Testis (tissue), 3 donors: Measurements from ENCODE around the gene CHD2. TPM values are rescaled to one million over a fixed set of nuclear protein-coding genes. Genes with fewer than 3 reads are reported as not detected.

Experiments
- DNase-seq: peaks from one replicate; pipeline ENCODE4 v3.0.0-alpha.2; 2019
- H3K27ac ChIP-seq, 2 donors: fragments of 200-600 bp; sonication (generic); one replicate each; pipeline ENCODE4 v1.5.1; 2019
- H3K27me3 ChIP-seq: fragments of 200-600 bp; sonication (generic); one replicate; pipeline ENCODE4 v1.5.1; 2019
- H3K36me3 ChIP-seq: fragments of 200-600 bp; sonication (generic); one replicate; pipeline ENCODE4 v1.5.1; 2017; ENCODE audit warnings: low read depth; ENCODE audit errors: missing control alignments
- H3K4me1 ChIP-seq: fragments of 200-600 bp; sonication (generic); one replicate; pipeline ENCODE4 v1.5.1; 2019
- H3K4me3 ChIP-seq, 2 donors: fragments of 200-600 bp; sonication (generic); one replicate each; pipeline ENCODE4 v1.5.1; 2017 to 2019
- H3K9me3 ChIP-seq: fragments of 200-600 bp; sonication (generic); one replicate; pipeline ENCODE4 v1.5.1; 2017
- CTCF ChIP-seq, 3 experiments: fragments of 450-650 bp in 2 of 3; fragments of 200-600 bp in 1 of 3; sonication (generic) in 1 of 3; IDR thresholded peaks; one replicate each; pipeline ENCODE4 v1.5.1; 2016 to 2019; ENCODE audit warnings: antibody characterized with exemption in 3 of 3, mild to moderate bottlenecking in 2 of 3, moderate library complexity in 1 of 3
- POLR2A ChIP-seq: fragments of 450-650 bp; IDR thresholded peaks from one replicate; pipeline ENCODE4 v1.6.1; 2017; ENCODE audit warnings: antibody characterized with exemption, mild to moderate bottlenecking, moderate library complexity
- WGBS, 2 donors: methylation state at CpG; one replicate each; pipeline ENCODE4 v1.1.5; 2018; 5-methylcytosine and 5-hydroxymethylcytosine counted together
- intact Hi-C: fragments of 100-400 bp; cut with DNase I; formaldehyde crosslinking; loops from one replicate; pipeline ENCODE4 v1.15.1; 2023; ENCODE audit warnings: low total_unique reads
- polyA plus RNA-seq: library from polyadenylated mRNA; stranded (reverse); fragments of 350-450 nt; fragmentation: Illumina TruSeq; extraction: RNeasy Lipid Tissue Mini Kit (QIAGEN cat#74804); gene quantifications from one replicate; pipeline ENCODE4 v1.2.3, GENCODE V29; 2014; ENCODE audit warnings: low read depth, low replicate concordance; ENCODE audit not compliant: insufficient read depth
- total RNA-seq, 2 donors: library from RNA; depleted of rRNA; stranded (reverse); fragments of >200 nt; gene quantifications; one replicate each; pipeline ENCODE4 v1.2.3, GENCODE V29; 2016

The CHD2 gene
- total and polyA plus RNA-seq, 3 donors from 2014 or later: 64.5 to 129 (median 113) TPM

GRCh38 chr15:92932946-92933649, 33.0 kb downstream of the CHD2 start:
- no peak for TF ChIP-seq CTCF (IDR thresholded peaks at IDR 0.05)
- TF ChIP-seq POLR2A: no peak
- no peak for DNase-seq
- Histone ChIP-seq H3K27ac (no peak overlapping the region), H3K4me1 (peaks cover 7% of the 10 kb centered on the region), H3K9me3 (no peaks in the 10 kb centered on the region), H3K36me3 (no peaks in the 10 kb centered on the region), H3K4me3 (no peak overlapping the region), H3K27me3 (no peaks in the 10 kb centered on the region)
- WGBS, 2 donors: 75 to 77% methylated on average over 8 of the region's 8 CpGs
- intact Hi-C loops: no loop called here

- Histone ChIP-seq H3K4me1 (peaks cover 11% of the 10 kb centered on the region), H3K36me3 (no peaks in the 10 kb centered on the region), H3K9me3 (no peaks in the 10 kb centered on the region), H3K27me3 (no peaks in the 10 kb centered on the region), H3K4me3 (no peak overlapping the region), H3K27ac (no peak overlapping the region)
- intact Hi-C loops: no loop called here
- 87 to 100% methylated on average over 1 of the region's 1 CpG for WGBS, 2 donors
- DNase-seq: no peak
- TF ChIP-seq CTCF (IDR thresholded peaks at IDR 0.05) (no peak), POLR2A (no peak)
These were observed 33.7 kb downstream of the CHD2 start for GRCh38 chr15:92933831-92934230.

GRCh38 chr15:92934716-92935115, 34.6 kb downstream of the CHD2 start:
- 84 to 85% methylated on average over 6 of the region's 6 CpGs for WGBS, 2 donors
- no peak overlapping the region for H3K27ac ChIP-seq
- no peak for TF ChIP-seq POLR2A
- no peak for TF ChIP-seq CTCF (IDR thresholded peaks at IDR 0.05)
- no peaks in the 10 kb centered on the region for H3K27me3 ChIP-seq
- intact Hi-C loops: no loop called here
- peaks cover 11% of the 10 kb centered on the region for H3K4me1 ChIP-seq
- H3K9me3 ChIP-seq: no peaks in the 10 kb centered on the region
- H3K4me3 ChIP-seq: no peak overlapping the region
- no peaks in the 10 kb centered on the region for H3K36me3 ChIP-seq
- DNase-seq: no peak

GRCh38 chr15:92936138-92936537, 36.0 kb downstream of the CHD2 start:
- 97% methylated on average over 2 of the region's 2 CpGs for WGBS, 2 donors

More at GRCh38 chr15:92936138-92936537, 36.0 kb downstream of the CHD2 start:
- peaks cover 11% of the 10 kb centered on the region for H3K4me1 ChIP-seq
- H3K4me3 ChIP-seq: no peak overlapping the region
- TF ChIP-seq CTCF (IDR thresholded peaks at IDR 0.05) (no peak), POLR2A (no peak)
- H3K36me3 ChIP-seq: no peaks in the 10 kb centered on the region
- no peak for DNase-seq
- H3K27me3 ChIP-seq: no peaks in the 10 kb centered on the region
- no peak overlapping the region for H3K27ac ChIP-seq
- H3K9me3 ChIP-seq: no peaks in the 10 kb centered on the region
- intact Hi-C loops: no loop called here
